GM12872 (cell line): ENCODE measurements around the gene DUSP8.

ENCODE experiments used
- CTCF ChIP-seq: IDR thresholded peaks from 3 replicates; pipeline ENCODE4 v1.5.1; 2011; ENCODE audit warnings: low read depth, mild to moderate bottlenecking, low read length, moderate library complexity; ENCODE audit not compliant: insufficient read depth

Gene DUSP8

GRCh38 chr11:1571760-1572196 lies 293 bp downstream of the DUSP8 start:
- no peak for TF ChIP-seq CTCF

GRCh38 chr11:1570896-1571759 lies 943 bp downstream of the DUSP8 start:
- TF ChIP-seq CTCF: no peak

GRCh38 chr11:1570531-1570895 lies 1.6 kb downstream of the DUSP8 start:
- no peak for TF ChIP-seq CTCF

GRCh38 chr11:1570001-1570453 lies 2.0 kb downstream of the DUSP8 start:
- no peak for TF ChIP-seq CTCF

GRCh38 chr11:1569251-1569780 lies 2.8 kb downstream of the DUSP8 start:
- TF ChIP-seq CTCF: no peak

- no peak for TF ChIP-seq CTCF
Measured at GRCh38 chr11:1568441-1568911, 3.6 kb downstream of the DUSP8 start.

- TF ChIP-seq CTCF: no peak
Measured at GRCh38 chr11:1567721-1568100, 4.4 kb downstream of the DUSP8 start.
